Measurements from ENCODE around the gene IMMP2L. TPM values are rescaled to one million over a fixed set of nuclear protein-coding genes. Genes with fewer than 3 reads are reported as not detected.
A peak's percentile ranks its signal among the peaks of the same experiment; 100 is the strongest.
"Not testable (repeated sequence)": the region's sequence is repeated elsewhere in the genome, so short reads cannot be mapped to it uniquely, and the experiment has no call there.

Gene IMMP2L
- total RNA-seq, 1 experiment from 2014 or later = 28.7 TPM

DNA sequence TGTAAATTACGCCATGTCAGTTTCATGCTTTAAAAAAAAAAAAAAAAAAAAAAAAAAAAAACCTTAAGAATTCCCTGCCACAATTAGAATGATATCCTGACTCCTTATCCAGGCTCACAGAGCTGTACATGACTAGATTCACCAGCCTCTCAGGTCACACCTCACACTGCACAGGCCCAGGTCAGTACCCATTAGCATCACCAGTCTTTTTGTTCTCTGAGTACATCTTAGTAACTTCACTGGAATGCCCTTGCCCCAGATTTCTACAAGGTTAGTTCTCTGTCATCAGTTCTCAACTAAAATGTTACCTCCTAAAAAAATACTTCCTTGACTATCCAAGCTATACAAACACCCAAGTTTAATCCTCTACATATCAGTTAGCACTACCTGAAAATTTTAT lies 260.4 kb downstream of the IMMP2L start:
- DNase-seq (ENCODE audit: low spot score) = no peak
- in situ Hi-C loops (cut with HindIII; ENCODE audit: low sequenced_read_pairs) = no loop called here

- no peak for DNase-seq (ENCODE audit: low spot score)
- in situ Hi-C loops (cut with HindIII; ENCODE audit: low sequenced_read_pairs) = no loop called here
Observed at GRCh38 chr7:111294494-111294893, 267.8 kb downstream of the IMMP2L start.

DNA sequence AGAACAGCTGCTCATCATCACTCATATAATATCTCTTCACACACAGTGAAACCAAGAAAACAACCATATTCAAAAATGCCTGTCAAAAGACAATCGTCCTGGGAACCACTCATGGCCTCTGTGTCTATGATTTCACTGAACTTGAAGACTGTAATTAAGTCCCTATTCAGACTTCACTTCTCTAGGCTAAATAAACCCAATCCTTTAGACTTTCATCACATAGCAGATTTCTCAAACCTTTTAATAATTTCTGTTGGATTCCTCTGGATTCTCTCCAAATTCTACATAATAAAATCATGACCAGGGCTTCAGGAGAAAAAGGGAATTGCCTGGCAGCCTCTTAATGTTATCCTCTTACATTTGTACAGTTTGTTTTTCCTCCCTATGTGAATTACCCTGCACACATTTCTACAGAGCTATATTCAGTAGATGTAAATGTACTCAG lies 270.2 kb downstream of the IMMP2L start:
- peak; percentile 16 for DNase-seq (ENCODE audit: low spot score)
- in situ Hi-C loops (cut with HindIII; ENCODE audit: low sequenced_read_pairs) = no loop called here

DNA sequence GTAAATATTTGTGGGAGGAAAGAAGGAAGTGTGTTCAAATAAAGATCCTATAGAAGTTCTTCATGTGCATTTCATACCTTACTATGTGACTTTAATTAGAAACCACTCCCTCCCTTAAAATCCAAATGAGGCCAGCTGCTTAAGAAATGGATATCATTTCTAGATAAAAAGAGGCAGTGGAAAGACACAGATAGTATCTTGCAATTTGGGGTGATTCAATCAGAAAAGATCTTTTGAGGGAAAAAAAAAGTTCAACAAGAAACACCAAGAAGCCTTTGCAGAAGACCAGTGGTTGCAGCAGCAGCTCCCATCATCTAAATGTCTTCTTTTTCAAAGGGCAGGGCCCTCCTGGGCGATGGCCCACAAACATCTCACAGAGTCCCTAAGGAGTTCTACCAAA lies 271.3 kb downstream of the IMMP2L start:
- in situ Hi-C loops (cut with HindIII; ENCODE audit: low sequenced_read_pairs) = no loop called here
- no peak for DNase-seq (ENCODE audit: low spot score)

GRCh38 chr7:111290419-111290818 lies 271.9 kb downstream of the IMMP2L start:
- DNase-seq (ENCODE audit: low spot score) = no peak
- in situ Hi-C loops (cut with HindIII; ENCODE audit: low sequenced_read_pairs) = no loop called here

DNA sequence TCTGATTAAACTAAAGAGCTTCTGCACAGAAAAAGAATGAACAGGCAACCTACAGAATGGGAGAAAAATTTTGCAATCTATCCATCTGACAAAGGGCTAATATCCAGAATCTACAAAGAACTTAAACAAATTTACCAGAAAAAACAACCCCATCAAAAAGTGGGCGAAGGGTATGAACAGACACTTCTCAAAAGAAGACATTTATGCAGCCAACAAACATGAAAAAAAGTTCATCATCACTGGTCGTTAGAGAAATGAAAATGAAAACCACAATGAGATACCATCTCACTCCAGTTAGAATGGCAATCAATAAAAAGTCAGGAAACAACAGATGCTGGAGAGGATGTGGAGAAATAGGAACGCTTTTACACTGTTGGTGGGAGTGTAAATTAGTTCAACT lies 273.9 kb downstream of the IMMP2L start:
- in situ Hi-C loops (cut with HindIII; ENCODE audit: low sequenced_read_pairs); DNase-seq (ENCODE audit: low spot score): not testable (repeated sequence)

- DNase-seq (ENCODE audit: low spot score) = no peak
- in situ Hi-C loops (cut with HindIII; ENCODE audit: low sequenced_read_pairs) = no loop called here
Observed at GRCh38 chr7:111282626-111283025, 279.7 kb downstream of the IMMP2L start.

- in situ Hi-C loops (cut with HindIII; ENCODE audit: low sequenced_read_pairs) = no loop called here
- DNase-seq (ENCODE audit: low spot score) = no peak
Observed at GRCh38 chr7:111274857-111275256, 287.4 kb downstream of the IMMP2L start.

DNA sequence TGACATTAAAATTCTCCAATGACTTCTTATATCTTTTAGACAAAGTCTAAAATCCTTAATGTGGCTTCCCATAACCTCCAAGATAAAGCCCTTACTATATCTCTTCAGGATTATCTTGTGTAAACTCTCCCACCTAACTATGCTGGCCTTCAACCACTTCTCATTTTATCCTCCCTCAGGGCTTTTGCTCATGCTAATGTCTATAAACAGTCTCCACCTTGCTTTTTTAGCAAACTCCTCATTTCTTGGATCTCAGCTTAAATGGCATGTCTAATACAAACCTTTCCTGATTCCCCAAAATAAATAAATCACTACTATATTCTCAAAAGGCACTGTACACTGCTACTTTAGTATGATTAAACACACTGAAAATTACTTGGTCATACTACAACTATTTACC lies 290.2 kb downstream of the IMMP2L start:
- in situ Hi-C loops (cut with HindIII; ENCODE audit: low sequenced_read_pairs) = no loop called here
- no peak for DNase-seq (ENCODE audit: low spot score)

DNA sequence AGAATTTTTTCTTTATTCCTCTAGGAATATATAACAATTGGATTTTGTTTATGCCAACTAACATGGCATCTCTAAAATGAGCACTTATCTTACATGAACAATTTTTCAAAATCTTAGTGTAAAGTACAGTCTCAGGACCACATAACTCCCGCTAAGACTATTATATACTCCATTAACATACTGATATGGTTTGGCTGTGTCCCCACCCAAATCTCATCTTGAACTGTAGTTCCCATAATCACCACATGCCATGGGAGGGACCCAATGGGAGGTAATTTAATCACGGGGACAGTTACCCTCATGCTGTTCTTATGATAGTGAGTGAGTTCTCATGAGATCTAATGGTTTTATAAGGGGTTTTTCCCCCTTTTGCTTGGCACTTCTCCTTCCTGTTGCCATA lies 291.5 kb downstream of the IMMP2L start:
- in situ Hi-C loops (cut with HindIII; ENCODE audit: low sequenced_read_pairs); DNase-seq (ENCODE audit: low spot score): not testable (repeated sequence)

DNA sequence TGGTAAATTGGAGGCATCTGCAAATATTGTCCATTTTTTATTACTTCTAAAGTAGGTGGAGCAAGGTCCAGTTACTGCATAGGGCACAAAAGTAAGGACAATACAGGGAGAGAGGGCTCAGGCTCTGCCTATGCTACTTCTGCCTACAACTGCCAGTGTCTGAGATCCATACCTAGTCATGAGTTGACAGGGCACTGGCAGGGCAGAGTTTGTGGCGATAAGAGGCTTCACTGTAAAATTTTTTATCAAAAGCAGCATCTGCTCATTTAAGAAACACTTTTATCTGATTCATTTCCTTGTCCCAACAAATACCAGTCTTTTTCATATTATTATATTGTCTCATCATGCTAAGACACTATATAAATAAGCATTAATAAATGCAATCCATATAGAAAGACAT lies 293.4 kb downstream of the IMMP2L start:
- DNase-seq (ENCODE audit: low spot score) = no peak
- in situ Hi-C loops (cut with HindIII; ENCODE audit: low sequenced_read_pairs) = no loop called here

- no peak for DNase-seq (ENCODE audit: low spot score)
- in situ Hi-C loops (cut with HindIII; ENCODE audit: low sequenced_read_pairs) = no loop called here
Observed at GRCh38 chr7:111266613-111267012, 295.7 kb downstream of the IMMP2L start.

GRCh38 chr7:111265394-111265793 lies 296.9 kb downstream of the IMMP2L start:
- in situ Hi-C loops (cut with HindIII; ENCODE audit: low sequenced_read_pairs) = no loop called here
- no peak for DNase-seq (ENCODE audit: low spot score)

GRCh38 chr7:111264981-111265380 lies 297.3 kb downstream of the IMMP2L start:
- in situ Hi-C loops (cut with HindIII; ENCODE audit: low sequenced_read_pairs) = no loop called here
- peak; percentile 34 for DNase-seq (ENCODE audit: low spot score)

- in situ Hi-C loops (cut with HindIII; ENCODE audit: low sequenced_read_pairs) = no loop called here
- DNase-seq (ENCODE audit: low spot score) = peak; percentile 82
Observed at GRCh38 chr7:111264111-111264868, 298.0 kb downstream of the IMMP2L start.

- in situ Hi-C loops (cut with HindIII; ENCODE audit: low sequenced_read_pairs) = no loop called here
Observed at GRCh38 chr7:111262293-111263116, 299.8 kb downstream of the IMMP2L start.

GRCh38 chr7:111261496-111261895 lies 300.8 kb downstream of the IMMP2L start:
- in situ Hi-C loops (cut with HindIII; ENCODE audit: low sequenced_read_pairs) = no loop called here
- no peak for DNase-seq (ENCODE audit: low spot score)

More at GRCh38 chr7:111262293-111263116, 299.8 kb downstream of the IMMP2L start:
- no peak for DNase-seq (ENCODE audit: low spot score)

DNA sequence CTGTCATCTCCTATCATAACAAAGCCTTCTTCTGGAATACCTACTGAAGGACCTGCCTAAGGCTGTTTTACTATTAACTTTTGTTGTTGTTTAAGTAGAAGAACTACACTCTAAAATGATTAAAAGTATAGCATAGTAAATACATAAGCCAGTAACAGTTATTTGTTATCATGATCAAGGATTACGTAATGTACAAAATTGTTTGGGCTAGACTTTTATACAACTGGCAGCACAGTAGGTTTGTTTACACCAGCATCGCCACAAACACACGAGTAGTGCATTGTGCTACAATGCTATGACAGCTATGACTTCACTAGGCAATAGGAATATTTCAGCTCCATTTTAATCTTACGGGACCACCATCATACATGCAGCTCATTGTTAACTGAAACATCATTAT lies 302.3 kb downstream of the IMMP2L start:
- DNase-seq (ENCODE audit: low spot score) = no peak
- in situ Hi-C loops (cut with HindIII; ENCODE audit: low sequenced_read_pairs) = no loop called here

DNA sequence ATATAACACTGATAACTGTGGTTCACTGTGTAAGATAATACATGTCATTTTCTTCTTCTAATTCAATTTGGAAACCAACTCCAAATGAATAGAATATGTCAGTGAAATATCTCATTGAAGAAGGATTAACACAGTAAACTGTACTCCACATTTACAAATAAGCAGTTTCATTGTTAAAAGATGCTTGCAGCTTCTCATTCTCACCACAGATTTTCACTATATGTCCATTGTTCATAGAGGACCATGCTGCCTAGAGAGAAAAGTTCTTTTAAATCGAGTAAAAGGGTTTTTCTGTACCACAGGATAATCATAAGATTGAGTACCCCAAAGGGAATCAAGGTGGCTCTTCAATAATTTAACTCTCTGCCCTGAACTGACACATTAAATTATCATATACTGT lies 305.9 kb downstream of the IMMP2L start:
- no peak for DNase-seq (ENCODE audit: low spot score)
- in situ Hi-C loops (cut with HindIII; ENCODE audit: low sequenced_read_pairs) = no loop called here

DNA sequence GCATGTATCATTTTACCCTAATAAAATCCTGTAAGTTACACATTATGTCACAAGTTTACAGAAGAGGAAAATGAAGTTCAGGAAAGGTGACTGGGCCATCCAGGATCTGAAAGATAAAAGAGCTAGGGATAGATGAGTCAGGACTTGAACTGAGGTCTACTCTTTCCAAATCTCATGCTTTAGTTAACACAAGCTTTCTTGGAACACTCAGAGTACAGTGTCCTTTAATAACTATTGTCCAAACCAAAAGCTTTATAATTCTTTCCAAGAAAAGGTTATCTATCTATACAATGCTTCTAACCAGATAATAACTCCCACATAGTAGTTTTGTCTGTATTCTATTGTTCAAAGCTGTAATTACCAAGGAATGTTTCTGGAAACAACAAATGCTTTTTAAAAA lies 306.7 kb downstream of the IMMP2L start:
- in situ Hi-C loops (cut with HindIII; ENCODE audit: low sequenced_read_pairs) = no loop called here

More for the DNA sequence above, 306.7 kb downstream of the IMMP2L start:
- no peak for DNase-seq (ENCODE audit: low spot score)
